K562 (cell line): ENCODE measurements around the gene SLC39A11. TPM values are rescaled to one million over a fixed set of nuclear protein-coding genes. Genes with fewer than 3 reads are reported as not detected.

Source experiments
- ARID1B ChIP-seq: fragments of 450-650 bp; IDR thresholded peaks from 2 replicates; pipeline ENCODE4 v1.6.1; 2016; ENCODE audit warnings: antibody characterized with exemption, mild to moderate bottlenecking, inconsistent platforms
- BCLAF1 ChIP-seq, 2 experiments: fragments of 450-650 bp in 1 of 2; IDR thresholded peaks; 2 replicates each; pipeline ENCODE4 v1.6.1; 2011 to 2017; ENCODE audit warnings: low read depth in 2 of 2, antibody characterized with exemption in 1 of 2, borderline replicate concordance in 1 of 2, low read length in 1 of 2, mild to moderate bottlenecking in 1 of 2, mixed read lengths in 1 of 2; ENCODE audit not compliant: control insufficient read depth in 1 of 2
- BCOR ChIP-seq: fragments of 450-650 bp; IDR thresholded peaks from 2 replicates; pipeline ENCODE4 v1.6.1; 2016
- CBFA2T2 ChIP-seq: fragments of 450-650 bp; conservative IDR thresholded peaks from 2 replicates; pipeline ENCODE4 v1.6.1; 2017; ENCODE audit warnings: mild to moderate bottlenecking
- CBFA2T3 ChIP-seq: fragments of 450-650 bp; IDR thresholded peaks from 2 replicates; pipeline ENCODE4 v1.6.1; 2017
- ELK3 ChIP-seq: fragments of 450-650 bp; formaldehyde crosslinking; IDR thresholded peaks from 2 replicates; pipeline ENCODE4 v1.4.0; 2020; ENCODE audit warnings: mild to moderate bottlenecking
- FOXM1 ChIP-seq, 2 experiments: fragments of 450-650 bp in 1 of 2; sonication (generic) in 1 of 2; formaldehyde crosslinking in 1 of 2; IDR thresholded peaks; 2 replicates each; pipeline versions ENCODE4 v1.6.1 to v1.9.0; 2017 to 2022; ENCODE audit warnings: low read depth in 2 of 2, mild to moderate bottlenecking in 2 of 2, missing genetic modification reagents in 1 of 2, moderate library complexity in 1 of 2
- HOXB6 ChIP-seq: fragments of 250-450 bp; sonication (Bioruptor Pico); IDR thresholded peaks from 2 replicates; pipeline ENCODE4 v1.5.1; 2022; ENCODE audit warnings: mild to moderate bottlenecking, borderline replicate concordance
- KLF1 ChIP-seq: fragments of 450-650 bp; IDR thresholded peaks from 2 replicates; pipeline ENCODE4 v1.6.1; 2016; ENCODE audit warnings: missing genetic modification characterization, missing compliant biosample characterization
- MAFF ChIP-seq: IDR thresholded peaks from 2 replicates; pipeline ENCODE4 v1.6.1; 2012; ENCODE audit warnings: low read length, improper control_type of control experiment
- MYNN ChIP-seq, 2 experiments: sonication (generic); formaldehyde crosslinking in 1 of 2; IDR thresholded peaks; 2 replicates each; pipeline versions ENCODE4 v1.5.0 to v1.6.1; 2016 to 2020; ENCODE audit warnings: antibody characterized with exemption in 1 of 2, missing genetic modification reagents in 1 of 2
- NFIC ChIP-seq: fragments of 450-650 bp; IDR thresholded peaks from 2 replicates; pipeline ENCODE4 v1.6.1; 2017; ENCODE audit warnings: mild to moderate bottlenecking, inconsistent platforms
- TCF3 ChIP-seq: sonication (generic); formaldehyde crosslinking; IDR thresholded peaks from 2 replicates; pipeline ENCODE4 v1.4.0; 2020; ENCODE audit warnings: mild to moderate bottlenecking, missing genetic modification reagents
- ZBTB2 ChIP-seq: fragments of 450-650 bp; IDR thresholded peaks from 2 replicates; pipeline ENCODE4 v1.6.1; 2016; ENCODE audit warnings: antibody characterized with exemption
- polyA plus RNA-seq, 8 experiments: library from polyadenylated mRNA; depleted of rRNA in 4 of 8; stranded (reverse) in 5 of 8; unstranded in 3 of 8; fragments of >200 nt; fragmentation: Nextera tagmentation in 2 of 8; fragmentation: Illumina TruSeq in 1 of 8; extraction: Ambion mirVana in 2 of 8; extraction: Trizol in 1 of 8; gene quantifications; 2 replicates each; pipeline versions ENCODE4 v1.2.1 to v1.2.3, GENCODE V29; 2011 to 2014; ENCODE audit warnings: inconsistent platforms in 1 of 8, missing spikeins in 1 of 8
- total RNA-seq, 7 experiments: library from RNA; depleted of rRNA in 6 of 7; stranded (reverse); fragments of >200 nt in 6 of 7; fragmentation: Illumina TruSeq in 2 of 7; extraction: Trizol in 2 of 7; gene quantifications; 2 replicates each; pipeline versions ENCODE4 v1.2.1 to v1.2.3, GENCODE V29; 2011 to 2021; ENCODE audit warnings: low replicate concordance in 1 of 7
- TF ChIP-seq, protein P1 (sequence below): fragments of 450-650 bp; formaldehyde crosslinking; IDR thresholded peaks from 2 replicates; pipeline ENCODE4 v1.4.0; 2020; ENCODE audit warnings: mild to moderate bottlenecking, moderate library complexity
- TF ChIP-seq, protein P2 (sequence below): fragments of 450-650 bp; IDR thresholded peaks from 2 replicates; pipeline ENCODE4 v1.6.1; 2016; ENCODE audit warnings: low read depth, mild to moderate bottlenecking, moderate library complexity

SLC39A11 gene
- total and polyA plus RNA-seq, 9 of the 15 experiments (the other 6 are each of a cell fraction or from before 2014, with no cell fraction given), result 10.5 to 26.4 (median 13.4) TPM

DNA sequence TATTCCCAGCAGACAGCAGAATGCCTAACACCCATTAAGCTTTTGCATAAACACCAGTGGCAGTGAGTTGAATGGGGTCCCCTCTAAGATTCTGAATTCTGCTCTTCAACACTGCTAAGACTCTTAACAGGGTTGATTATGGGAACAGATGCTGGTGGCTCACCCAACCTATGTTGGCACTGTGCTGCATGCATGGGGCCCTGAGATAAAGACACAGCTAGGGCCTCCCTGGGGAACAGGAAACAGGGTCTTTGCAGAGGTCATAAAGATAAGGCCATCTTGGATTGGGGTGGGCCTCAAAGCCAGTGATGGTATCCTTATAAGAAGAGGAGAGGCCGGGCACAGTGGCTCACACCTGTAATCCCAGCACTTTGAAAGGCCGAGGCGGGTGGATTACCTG lies 190.8 kb downstream of the SLC39A11 start (continued):
- TF ChIP-seq BCLAF1 (IDR thresholded peaks at IDR 0.05; ENCODE audit: borderline replicate concordance in 1 of 2, control insufficient read depth in 1 of 2, low read depth in 2 of 2, low read length in 1 of 2) (no peak), CBFA2T3 (peak; percentile 90), BCOR (no peak), KLF1 (tag) (no peak), NFIC (peak; percentile 56; the same call in 1 of the 2 replicates), MYNN (IDR thresholded peaks at IDR 0.05) (peak; percentile 65; the same call in 1 of the 2 replicates), MYNN (CRISPR knock-in tag; IDR thresholded peaks at IDR 0.05) (no peak), ELK3 (no peak), HOXB6 (CRISPR knock-in tag) (no peak), ZBTB2 (peak; percentile 37; the same call in 1 of the 2 replicates), FOXM1 (IDR thresholded peaks at IDR 0.05; ENCODE audit: low read depth) (0 out of 2 replicates have a peak, but pooled peaks have one; percentile 21), FOXM1 (CRISPR knock-in tag; IDR thresholded peaks at IDR 0.05; ENCODE audit: low read depth) (no peak), CBFA2T2 (peak; percentile 82), MAFF (no peak), ARID1B (peak; percentile 78), TCF3 (peak; percentile 75)
- TF ChIP-seq, protein P1, sequence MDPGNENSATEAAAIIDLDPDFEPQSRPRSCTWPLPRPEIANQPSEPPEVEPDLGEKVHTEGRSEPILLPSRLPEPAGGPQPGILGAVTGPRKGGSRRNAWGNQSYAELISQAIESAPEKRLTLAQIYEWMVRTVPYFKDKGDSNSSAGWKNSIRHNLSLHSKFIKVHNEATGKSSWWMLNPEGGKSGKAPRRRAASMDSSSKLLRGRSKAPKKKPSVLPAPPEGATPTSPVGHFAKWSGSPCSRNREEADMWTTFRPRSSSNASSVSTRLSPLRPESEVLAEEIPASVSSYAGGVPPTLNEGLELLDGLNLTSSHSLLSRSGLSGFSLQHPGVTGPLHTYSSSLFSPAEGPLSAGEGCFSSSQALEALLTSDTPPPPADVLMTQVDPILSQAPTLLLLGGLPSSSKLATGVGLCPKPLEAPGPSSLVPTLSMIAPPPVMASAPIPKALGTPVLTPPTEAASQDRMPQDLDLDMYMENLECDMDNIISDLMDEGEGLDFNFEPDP (CRISPR knock-in tag), result no peak
- TF ChIP-seq, protein P2, sequence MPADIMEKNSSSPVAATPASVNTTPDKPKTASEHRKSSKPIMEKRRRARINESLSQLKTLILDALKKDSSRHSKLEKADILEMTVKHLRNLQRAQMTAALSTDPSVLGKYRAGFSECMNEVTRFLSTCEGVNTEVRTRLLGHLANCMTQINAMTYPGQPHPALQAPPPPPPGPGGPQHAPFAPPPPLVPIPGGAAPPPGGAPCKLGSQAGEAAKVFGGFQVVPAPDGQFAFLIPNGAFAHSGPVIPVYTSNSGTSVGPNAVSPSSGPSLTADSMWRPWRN, result no peak
